Measurements from ENCODE around the gene ST3GAL5. TPM values are rescaled to one million over a fixed set of nuclear protein-coding genes. Genes with fewer than 3 reads are reported as not detected.
A peak's percentile ranks its signal among the peaks of the same experiment; 100 is the strongest.

The ST3GAL5 gene
- total RNA-seq, 1 donor from 2014 or later: 25.8 TPM

GRCh38 chr2:85875350-85876050 lies 13.3 kb downstream of the ST3GAL5 start:
- Mint-ChIP-seq H3K36me3 (no peaks in the 10 kb centered on the region), H3K4me1 (peaks cover 2% of the 10 kb centered on the region), H3K27me3 (ENCODE audit: low read depth) (no peaks in the 10 kb centered on the region), H3K4me3 (no peak overlapping the region), H3K9me3 (no peaks in the 10 kb centered on the region), H3K27ac (peak overlapping the region; percentile 22)
- no peak for DNase-seq (ENCODE audit: low spot score in 2 of 2, unreplicated experiment in 2 of 2)
- TF ChIP-seq CTCF (IDR thresholded peaks at IDR 0.05; ENCODE audit: unreplicated experiment): no peak

GRCh38 chr2:85873679-85874078 lies 15.1 kb downstream of the ST3GAL5 start:
- H3K27ac Mint-ChIP-seq: no peak overlapping the region
- TF ChIP-seq CTCF (IDR thresholded peaks at IDR 0.05; ENCODE audit: unreplicated experiment): peak; percentile 23
- no peaks in the 10 kb centered on the region for H3K9me3 Mint-ChIP-seq
- H3K36me3 Mint-ChIP-seq: peaks cover 2% of the 10 kb centered on the region
- no peak overlapping the region for H3K4me3 Mint-ChIP-seq
- no peaks in the 10 kb centered on the region for H3K27me3 Mint-ChIP-seq (ENCODE audit: low read depth)
- H3K4me1 Mint-ChIP-seq: peaks cover 19% of the 10 kb centered on the region
- DNase-seq (ENCODE audit: low spot score in 2 of 2, unreplicated experiment in 2 of 2): no peak

GRCh38 chr2:85872536-85873161 lies 16.1 kb downstream of the ST3GAL5 start:
- Mint-ChIP-seq H3K4me3 (no peak overlapping the region), H3K27ac (no peak overlapping the region), H3K4me1 (peaks cover 20% of the 10 kb centered on the region), H3K36me3 (peaks cover 2% of the 10 kb centered on the region), H3K9me3 (no peaks in the 10 kb centered on the region), H3K27me3 (ENCODE audit: low read depth) (no peaks in the 10 kb centered on the region)
- no peak for DNase-seq (ENCODE audit: low spot score in 2 of 2, unreplicated experiment in 2 of 2)
- TF ChIP-seq CTCF (IDR thresholded peaks at IDR 0.05; ENCODE audit: unreplicated experiment): no peak

- DNase-seq (ENCODE audit: low spot score in 2 of 2, unreplicated experiment in 2 of 2): no peak
- peaks cover 2% of the 10 kb centered on the region for H3K36me3 Mint-ChIP-seq
- no peak overlapping the region for H3K4me3 Mint-ChIP-seq
- no peak for TF ChIP-seq CTCF (IDR thresholded peaks at IDR 0.05; ENCODE audit: unreplicated experiment)
- H3K27ac Mint-ChIP-seq: no peak overlapping the region
- H3K4me1 Mint-ChIP-seq: peaks cover 20% of the 10 kb centered on the region
- no peaks in the 10 kb centered on the region for H3K27me3 Mint-ChIP-seq (ENCODE audit: low read depth)
- H3K9me3 Mint-ChIP-seq: no peaks in the 10 kb centered on the region
Observed at GRCh38 chr2:85871494-85872164, 17.2 kb downstream of the ST3GAL5 start.

- Mint-ChIP-seq H3K4me3 (no peak overlapping the region), H3K27me3 (ENCODE audit: low read depth) (no peaks in the 10 kb centered on the region), H3K9me3 (no peaks in the 10 kb centered on the region), H3K36me3 (peaks cover 2% of the 10 kb centered on the region), H3K4me1 (peaks cover 20% of the 10 kb centered on the region), H3K27ac (peak overlapping the region; percentile 22)
- DNase-seq (ENCODE audit: low spot score in 2 of 2, unreplicated experiment in 2 of 2): no peak
- TF ChIP-seq CTCF (IDR thresholded peaks at IDR 0.05; ENCODE audit: unreplicated experiment): no peak
Observed at GRCh38 chr2:85868822-85869221, 20.0 kb downstream of the ST3GAL5 start.

All from mesothelial cell of epicardium (in vitro differentiated cells).